ENCODE results near the gene ZMAT5.

DNA sequence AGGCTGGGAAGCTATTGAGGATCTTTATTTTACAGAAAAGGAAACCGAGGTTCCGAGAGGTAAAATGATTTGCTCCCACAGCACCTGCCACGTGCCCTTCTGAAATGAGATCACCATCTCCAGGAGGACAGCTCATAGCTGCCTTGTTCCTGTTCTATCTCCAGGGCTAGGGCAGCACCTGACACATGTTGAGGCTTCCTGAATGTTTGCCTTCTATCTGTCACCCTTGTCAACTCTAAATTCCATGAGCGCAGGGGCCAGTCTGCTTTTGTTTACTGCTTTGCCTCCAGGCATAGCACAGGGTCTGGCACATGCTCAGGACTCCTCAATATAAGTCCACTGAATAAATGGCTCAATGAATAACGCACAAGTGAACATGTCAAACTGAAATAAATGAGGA, 47.2 kb upstream of the ZMAT5 start:
- TF ChIP-seq, protein P1, sequence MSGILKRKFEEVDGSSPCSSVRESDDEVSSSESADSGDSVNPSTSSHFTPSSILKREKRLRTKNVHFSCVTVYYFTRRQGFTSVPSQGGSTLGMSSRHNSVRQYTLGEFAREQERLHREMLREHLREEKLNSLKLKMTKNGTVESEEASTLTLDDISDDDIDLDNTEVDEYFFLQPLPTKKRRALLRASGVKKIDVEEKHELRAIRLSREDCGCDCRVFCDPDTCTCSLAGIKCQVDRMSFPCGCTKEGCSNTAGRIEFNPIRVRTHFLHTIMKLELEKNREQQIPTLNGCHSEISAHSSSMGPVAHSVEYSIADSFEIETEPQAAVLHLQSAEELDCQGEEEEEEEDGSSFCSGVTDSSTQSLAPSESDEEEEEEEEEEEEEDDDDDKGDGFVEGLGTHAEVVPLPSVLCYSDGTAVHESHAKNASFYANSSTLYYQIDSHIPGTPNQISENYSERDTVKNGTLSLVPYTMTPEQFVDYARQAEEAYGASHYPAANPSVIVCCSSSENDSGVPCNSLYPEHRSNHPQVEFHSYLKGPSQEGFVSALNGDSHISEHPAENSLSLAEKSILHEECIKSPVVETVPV (CRISPR knock-in tag; IDR thresholded peaks at IDR 0.05) = no peak
- TF ChIP-seq, protein P2, sequence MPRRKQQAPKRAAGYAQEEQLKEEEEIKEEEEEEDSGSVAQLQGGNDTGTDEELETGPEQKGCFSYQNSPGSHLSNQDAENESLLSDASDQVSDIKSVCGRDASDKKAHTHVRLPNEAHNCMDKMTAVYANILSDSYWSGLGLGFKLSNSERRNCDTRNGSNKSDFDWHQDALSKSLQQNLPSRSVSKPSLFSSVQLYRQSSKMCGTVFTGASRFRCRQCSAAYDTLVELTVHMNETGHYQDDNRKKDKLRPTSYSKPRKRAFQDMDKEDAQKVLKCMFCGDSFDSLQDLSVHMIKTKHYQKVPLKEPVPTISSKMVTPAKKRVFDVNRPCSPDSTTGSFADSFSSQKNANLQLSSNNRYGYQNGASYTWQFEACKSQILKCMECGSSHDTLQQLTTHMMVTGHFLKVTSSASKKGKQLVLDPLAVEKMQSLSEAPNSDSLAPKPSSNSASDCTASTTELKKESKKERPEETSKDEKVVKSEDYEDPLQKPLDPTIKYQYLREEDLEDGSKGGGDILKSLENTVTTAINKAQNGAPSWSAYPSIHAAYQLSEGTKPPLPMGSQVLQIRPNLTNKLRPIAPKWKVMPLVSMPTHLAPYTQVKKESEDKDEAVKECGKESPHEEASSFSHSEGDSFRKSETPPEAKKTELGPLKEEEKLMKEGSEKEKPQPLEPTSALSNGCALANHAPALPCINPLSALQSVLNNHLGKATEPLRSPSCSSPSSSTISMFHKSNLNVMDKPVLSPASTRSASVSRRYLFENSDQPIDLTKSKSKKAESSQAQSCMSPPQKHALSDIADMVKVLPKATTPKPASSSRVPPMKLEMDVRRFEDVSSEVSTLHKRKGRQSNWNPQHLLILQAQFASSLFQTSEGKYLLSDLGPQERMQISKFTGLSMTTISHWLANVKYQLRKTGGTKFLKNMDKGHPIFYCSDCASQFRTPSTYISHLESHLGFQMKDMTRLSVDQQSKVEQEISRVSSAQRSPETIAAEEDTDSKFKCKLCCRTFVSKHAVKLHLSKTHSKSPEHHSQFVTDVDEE (CRISPR knock-in tag; IDR thresholded peaks at IDR 0.05) = no peak
- TF ChIP-seq ZFP30 (CRISPR knock-in tag; IDR thresholded peaks at IDR 0.05) (no peak), ZC3H10 (CRISPR knock-in tag; IDR thresholded peaks at IDR 0.05) (no peak), PPARA (CRISPR knock-in tag; IDR thresholded peaks at IDR 0.05; ENCODE audit: borderline replicate concordance) (no peak), GLIS3 (CRISPR knock-in tag; IDR thresholded peaks at IDR 0.05) (no peak), ZNF8 (CRISPR knock-in tag; IDR thresholded peaks at IDR 0.05) (no peak), ISL1 (CRISPR knock-in tag; IDR thresholded peaks at IDR 0.05) (no peak), ARNTL (CRISPR knock-in tag; IDR thresholded peaks at IDR 0.05; ENCODE audit: borderline replicate concordance, low read depth) (no peak), BACH2 (CRISPR knock-in tag; IDR thresholded peaks at IDR 0.05; ENCODE audit: borderline replicate concordance) (no peak), ZFP3 (CRISPR knock-in tag; IDR thresholded peaks at IDR 0.05) (no peak)
- TF ChIP-seq, protein P3, sequence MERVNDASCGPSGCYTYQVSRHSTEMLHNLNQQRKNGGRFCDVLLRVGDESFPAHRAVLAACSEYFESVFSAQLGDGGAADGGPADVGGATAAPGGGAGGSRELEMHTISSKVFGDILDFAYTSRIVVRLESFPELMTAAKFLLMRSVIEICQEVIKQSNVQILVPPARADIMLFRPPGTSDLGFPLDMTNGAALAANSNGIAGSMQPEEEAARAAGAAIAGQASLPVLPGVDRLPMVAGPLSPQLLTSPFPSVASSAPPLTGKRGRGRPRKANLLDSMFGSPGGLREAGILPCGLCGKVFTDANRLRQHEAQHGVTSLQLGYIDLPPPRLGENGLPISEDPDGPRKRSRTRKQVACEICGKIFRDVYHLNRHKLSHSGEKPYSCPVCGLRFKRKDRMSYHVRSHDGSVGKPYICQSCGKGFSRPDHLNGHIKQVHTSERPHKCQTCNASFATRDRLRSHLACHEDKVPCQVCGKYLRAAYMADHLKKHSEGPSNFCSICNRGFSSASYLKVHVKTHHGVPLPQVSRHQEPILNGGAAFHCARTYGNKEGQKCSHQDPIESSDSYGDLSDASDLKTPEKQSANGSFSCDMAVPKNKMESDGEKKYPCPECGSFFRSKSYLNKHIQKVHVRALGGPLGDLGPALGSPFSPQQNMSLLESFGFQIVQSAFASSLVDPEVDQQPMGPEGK (CRISPR knock-in tag; IDR thresholded peaks at IDR 0.05; ENCODE audit: borderline replicate concordance) = no peak
- TF ChIP-seq, protein P4, sequence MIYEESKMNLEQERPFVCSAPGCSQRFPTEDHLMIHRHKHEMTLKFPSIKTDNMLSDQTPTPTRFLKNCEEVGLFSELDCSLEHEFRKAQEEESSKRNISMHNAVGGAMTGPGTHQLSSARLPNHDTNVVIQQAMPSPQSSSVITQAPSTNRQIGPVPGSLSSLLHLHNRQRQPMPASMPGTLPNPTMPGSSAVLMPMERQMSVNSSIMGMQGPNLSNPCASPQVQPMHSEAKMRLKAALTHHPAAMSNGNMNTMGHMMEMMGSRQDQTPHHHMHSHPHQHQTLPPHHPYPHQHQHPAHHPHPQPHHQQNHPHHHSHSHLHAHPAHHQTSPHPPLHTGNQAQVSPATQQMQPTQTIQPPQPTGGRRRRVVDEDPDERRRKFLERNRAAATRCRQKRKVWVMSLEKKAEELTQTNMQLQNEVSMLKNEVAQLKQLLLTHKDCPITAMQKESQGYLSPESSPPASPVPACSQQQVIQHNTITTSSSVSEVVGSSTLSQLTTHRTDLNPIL (CRISPR knock-in tag; IDR thresholded peaks at IDR 0.05; ENCODE audit: low read depth) = no peak

Data from SK-N-SH treated with all-trans-retinoic acid at 6 μM for 48 hours (cell line).